ENCODE data around the gene LTBP3. TPM values are rescaled to one million over a fixed set of nuclear protein-coding genes. Genes with fewer than 3 reads are reported as not detected.

LTBP3 gene
- total and polyA plus RNA-seq, 2 of the 13 experiments (the other 11 are each of a cell fraction or from before 2014, with no cell fraction given), result 12.2 to 68.1 TPM

DNA sequence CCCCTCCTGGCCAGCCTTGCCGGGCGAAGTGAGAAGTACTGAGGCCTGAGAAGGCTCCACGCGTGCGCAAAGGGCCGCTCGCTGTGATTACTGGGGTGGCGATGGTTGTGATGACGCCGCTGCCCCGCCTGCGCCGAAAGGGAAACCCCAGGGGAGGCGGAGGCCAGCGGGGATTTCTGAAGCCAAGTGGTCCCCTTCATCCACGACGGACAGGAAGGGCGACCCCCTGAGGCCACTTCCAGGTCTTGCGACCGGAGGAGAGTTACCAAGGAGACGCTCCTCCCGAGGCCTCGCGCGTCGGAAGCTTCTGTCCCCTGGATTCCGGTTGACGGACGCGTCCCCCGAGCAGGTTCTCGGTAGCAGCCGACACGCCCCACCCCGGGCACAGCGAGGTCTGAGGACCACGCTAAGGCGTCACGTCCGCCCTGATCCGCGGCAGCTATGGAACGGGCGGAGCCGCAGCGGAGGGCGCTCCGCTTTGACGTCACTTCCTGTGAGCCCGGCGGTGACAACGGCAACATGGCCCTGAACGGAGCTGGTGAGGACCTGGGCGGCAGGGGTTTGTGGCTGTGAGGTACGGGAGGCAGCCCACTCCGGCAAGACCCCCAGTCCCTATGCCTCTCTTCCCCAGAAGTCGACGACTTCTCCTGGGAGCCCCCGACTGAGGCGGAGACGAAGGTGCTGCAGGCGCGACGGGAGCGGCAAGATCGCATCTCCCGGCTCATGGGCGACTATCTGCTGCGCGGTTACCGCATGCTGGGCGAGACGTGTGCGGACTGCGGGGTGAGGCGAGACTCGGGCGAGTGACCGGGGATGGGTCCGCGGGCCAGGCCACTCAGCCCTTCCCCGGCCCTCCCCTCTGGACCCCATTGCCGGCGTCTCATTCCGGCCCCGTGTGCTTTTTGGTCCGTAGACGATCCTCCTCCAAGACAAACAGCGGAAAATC, 12.1 kb upstream of the LTBP3 start, which contains the start of gene ZNRD2 (continued):
- no peak for TF ChIP-seq CHD4 (IDR thresholded peaks at IDR 0.05; ENCODE audit: borderline replicate concordance, low read length)
- TF ChIP-seq PRPF4 (IDR thresholded peaks at IDR 0.05; ENCODE audit: low read depth, low read length, poor library complexity, severe bottlenecking), result no peak
- 0 out of 2 replicates have a peak, but pooled peaks have one; percentile 18 for TF ChIP-seq CREB3 (CRISPR knock-in tag; IDR thresholded peaks at IDR 0.05)
- peak; percentile 66 for TF ChIP-seq ZNF713 (CRISPR knock-in tag; IDR thresholded peaks at IDR 0.05)
- peak; percentile 87 for TF ChIP-seq RAD21 (CRISPR knock-in tag; IDR thresholded peaks at IDR 0.05)
- TF ChIP-seq ZSCAN12 (CRISPR knock-in tag; IDR thresholded peaks at IDR 0.05), result no peak; the same call in 1 of the 2 replicates
- TF ChIP-seq ZNF296 (CRISPR knock-in tag; conservative IDR thresholded peaks at IDR 0.05), result no peak
- no peak for TF ChIP-seq FUBP1 (CRISPR knock-in tag; IDR thresholded peaks at IDR 0.05; ENCODE audit: borderline replicate concordance)
- no peak for TF ChIP-seq HNRNPUL1 (IDR thresholded peaks at IDR 0.05; ENCODE audit: low read depth, low read length)
- TF ChIP-seq ZNF510 (CRISPR knock-in tag; IDR thresholded peaks at IDR 0.05; ENCODE audit: low read depth), result 0 out of 2 replicates have a peak, but pooled peaks have one; percentile 75
- no peak for TF ChIP-seq ZNF512B (CRISPR knock-in tag; IDR thresholded peaks at IDR 0.05; ENCODE audit: borderline replicate concordance)
- no peak for TF ChIP-seq ZNF7 (CRISPR knock-in tag; IDR thresholded peaks at IDR 0.05)
- TF ChIP-seq FOXK2 (IDR thresholded peaks at IDR 0.05), result peak; percentile 95
- peak; percentile 86; the same call in 1 of the 2 replicates for TF ChIP-seq ZNF891 (CRISPR knock-in tag; IDR thresholded peaks at IDR 0.05)
- TF ChIP-seq, protein P1, sequence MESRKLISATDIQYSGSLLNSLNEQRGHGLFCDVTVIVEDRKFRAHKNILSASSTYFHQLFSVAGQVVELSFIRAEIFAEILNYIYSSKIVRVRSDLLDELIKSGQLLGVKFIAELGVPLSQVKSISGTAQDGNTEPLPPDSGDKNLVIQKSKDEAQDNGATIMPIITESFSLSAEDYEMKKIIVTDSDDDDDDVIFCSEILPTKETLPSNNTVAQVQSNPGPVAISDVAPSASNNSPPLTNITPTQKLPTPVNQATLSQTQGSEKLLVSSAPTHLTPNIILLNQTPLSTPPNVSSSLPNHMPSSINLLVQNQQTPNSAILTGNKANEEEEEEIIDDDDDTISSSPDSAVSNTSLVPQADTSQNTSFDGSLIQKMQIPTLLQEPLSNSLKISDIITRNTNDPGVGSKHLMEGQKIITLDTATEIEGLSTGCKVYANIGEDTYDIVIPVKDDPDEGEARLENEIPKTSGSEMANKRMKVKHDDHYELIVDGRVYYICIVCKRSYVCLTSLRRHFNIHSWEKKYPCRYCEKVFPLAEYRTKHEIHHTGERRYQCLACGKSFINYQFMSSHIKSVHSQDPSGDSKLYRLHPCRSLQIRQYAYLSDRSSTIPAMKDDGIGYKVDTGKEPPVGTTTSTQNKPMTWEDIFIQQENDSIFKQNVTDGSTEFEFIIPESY (CRISPR knock-in tag; IDR thresholded peaks at IDR 0.05), result peak; percentile 80
- TF ChIP-seq ZNF563 (CRISPR knock-in tag; IDR thresholded peaks at IDR 0.05), result peak; percentile 83
- TF ChIP-seq NFRKB (IDR thresholded peaks at IDR 0.05), result no peak
- TF ChIP-seq BRD4 (CRISPR knock-in tag; IDR thresholded peaks at IDR 0.05), result peak; percentile 53
- no peak for TF ChIP-seq ZNF672 (CRISPR knock-in tag; IDR thresholded peaks at IDR 0.05)
- TF ChIP-seq TEAD3 (CRISPR knock-in tag; optimal IDR thresholded peaks at IDR 0.05; ENCODE audit: borderline replicate concordance), result peak; percentile 86
- no peak for TF ChIP-seq FOSL1 (CRISPR knock-in tag; IDR thresholded peaks at IDR 0.05; ENCODE audit: borderline replicate concordance)
- no peak for TF ChIP-seq SMYD3 (CRISPR knock-in tag; IDR thresholded peaks at IDR 0.05)
- TF ChIP-seq ZFP90 (CRISPR knock-in tag; IDR thresholded peaks at IDR 0.05; ENCODE audit: borderline replicate concordance), result no peak; the same call in 1 of the 2 replicates
